HG03571 (cell line): ENCODE results near the gene OLFM1.

Experiments used
- ATAC-seq: cut with Tn5 transposase; IDR thresholded peaks from one replicate; pipeline ENCODE4 v1.9.1; 2021; ENCODE audit not compliant: unreplicated experiment

The OLFM1 gene

GRCh38 chr9:135130207-135130976, 42.9 kb downstream of the OLFM1 start:
- no peak for ATAC-seq

GRCh38 chr9:135131488-135131887, 44.0 kb downstream of the OLFM1 start:
- no peak for ATAC-seq

DNA sequence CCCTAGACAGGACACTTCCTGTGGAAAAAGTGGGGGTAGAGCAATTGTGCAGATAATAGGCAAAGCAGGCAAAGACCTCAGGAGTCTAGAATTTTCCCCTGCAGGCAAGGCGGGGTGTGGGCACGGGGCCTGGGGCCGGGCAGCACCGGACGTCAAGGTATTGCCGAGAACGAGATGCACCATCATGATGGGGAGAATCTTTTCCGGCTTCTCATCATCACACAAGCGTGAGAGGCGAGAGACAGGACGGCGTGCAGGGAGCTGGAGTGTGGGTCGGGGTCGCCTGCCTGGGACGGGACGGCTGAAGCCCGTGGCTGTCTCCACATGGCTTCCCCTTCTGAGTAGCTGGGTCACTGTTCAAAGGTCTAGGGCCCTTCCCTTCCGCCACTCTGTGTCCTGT, 44.5 kb downstream of the OLFM1 start:
- no peak for ATAC-seq

GRCh38 chr9:135134268-135135022, 47.0 kb downstream of the OLFM1 start:
- ATAC-seq = no peak

- no peak for ATAC-seq
These were observed 47.9 kb downstream of the OLFM1 start for GRCh38 chr9:135135171-135135928.

DNA sequence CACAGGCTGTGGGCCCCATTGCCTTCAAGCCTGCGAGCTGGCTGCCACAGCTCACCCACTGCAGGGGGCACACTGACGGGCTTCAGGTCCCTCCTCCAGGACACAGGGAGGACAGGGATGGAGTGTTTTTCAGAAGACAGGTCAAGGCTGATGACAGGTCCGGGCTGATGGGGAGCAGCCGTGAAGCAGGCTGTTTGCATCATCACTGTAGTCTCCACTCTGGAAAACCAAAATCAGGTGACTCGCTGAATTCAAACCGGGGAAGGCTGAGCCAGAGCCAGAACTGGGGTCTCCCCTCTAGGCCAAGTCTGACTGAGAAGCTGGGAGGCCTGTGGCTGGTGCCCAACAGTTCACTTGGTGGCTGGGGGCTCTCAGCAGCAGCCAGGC, 48.5 kb downstream of the OLFM1 start:
- ATAC-seq = no peak

- ATAC-seq = no peak
These were observed 49.0 kb downstream of the OLFM1 start for GRCh38 chr9:135136481-135136880.

GRCh38 chr9:135136991-135137832, 49.7 kb downstream of the OLFM1 start:
- no peak for ATAC-seq

DNA sequence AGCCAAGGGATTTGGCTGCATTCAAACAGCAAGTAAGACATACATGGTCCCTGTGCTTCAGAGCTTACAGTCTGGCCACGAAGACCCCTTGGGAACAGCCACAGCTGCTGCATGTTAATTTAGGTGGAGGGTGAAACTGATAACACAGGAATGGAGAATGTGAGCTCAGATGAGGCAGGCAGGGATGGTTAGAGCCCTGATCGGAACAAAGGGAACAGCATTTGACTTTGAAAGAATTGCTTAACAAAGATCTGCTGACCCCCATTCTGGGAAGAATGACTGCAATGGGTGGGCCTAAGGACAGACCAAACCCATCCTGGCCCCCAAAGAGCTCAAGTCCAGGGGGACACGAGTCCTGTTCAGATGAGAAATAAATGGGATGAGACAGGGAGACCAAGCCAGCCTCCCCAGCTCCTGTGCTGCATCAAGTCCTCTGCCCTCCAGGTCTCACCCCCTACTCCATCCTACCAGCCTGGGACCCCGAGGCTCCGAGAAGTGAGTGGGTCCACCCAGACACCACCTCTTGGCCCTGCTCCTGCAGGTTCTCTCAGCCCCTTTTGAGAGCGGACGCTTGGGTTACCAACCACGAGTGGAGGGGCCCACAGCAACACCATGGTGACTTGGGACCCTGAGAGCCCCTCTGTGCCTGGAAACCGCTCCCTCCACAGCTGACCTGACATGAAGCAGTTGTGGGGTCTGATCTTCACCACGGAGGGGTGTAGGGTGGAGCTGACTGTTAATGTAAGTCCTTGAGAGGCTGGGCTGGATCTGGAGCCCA, 50.8 kb downstream of the OLFM1 start:
- ATAC-seq = no peak

GRCh38 chr9:135139366-135139959, 52.0 kb downstream of the OLFM1 start:
- no peak for ATAC-seq

DNA sequence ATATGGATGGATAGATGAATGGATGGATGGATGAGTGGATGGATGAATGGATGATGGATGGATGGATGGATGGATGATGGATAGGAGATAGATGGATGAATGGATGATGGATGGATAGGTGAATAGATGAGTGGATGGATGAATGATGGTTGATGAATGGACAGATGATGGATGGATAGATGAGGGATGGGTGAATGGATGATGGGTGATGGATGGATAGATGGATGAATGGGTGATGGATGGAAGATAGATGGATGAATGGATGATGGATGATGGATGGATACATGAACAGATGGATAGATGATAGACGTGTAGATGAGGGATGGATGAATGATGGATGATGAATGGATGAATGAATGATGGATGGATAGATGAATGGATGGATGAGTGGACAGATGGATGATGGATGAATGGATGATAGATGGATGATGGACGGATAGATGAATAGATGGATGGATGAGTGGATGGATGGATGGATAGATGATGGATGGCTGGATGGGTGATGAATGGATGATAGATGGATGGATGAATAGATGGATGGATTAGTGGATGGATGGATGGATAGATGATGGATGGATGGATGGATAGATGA, 53.8 kb downstream of the OLFM1 start:
- ATAC-seq = no peak

GRCh38 chr9:135144581-135145170, 57.2 kb downstream of the OLFM1 start:
- ATAC-seq = no peak

DNA sequence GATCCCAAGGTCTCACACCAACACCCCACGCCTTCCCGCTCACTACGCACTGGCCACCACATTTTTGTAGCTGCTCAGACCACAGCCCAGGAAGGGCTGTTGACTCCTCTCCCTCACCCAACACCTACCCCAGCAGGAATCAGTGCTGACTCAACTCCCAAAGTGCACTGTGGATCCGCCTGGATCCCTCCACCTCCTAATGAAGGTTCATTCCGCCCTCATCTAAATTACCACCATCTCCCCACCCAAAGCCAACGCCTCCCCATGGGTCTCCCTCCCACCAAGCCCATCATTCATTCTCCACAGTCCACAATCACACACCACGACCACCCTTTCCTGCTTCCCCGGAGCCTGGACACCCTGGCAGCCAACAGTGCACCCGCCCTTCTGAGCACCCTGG, 57.8 kb downstream of the OLFM1 start:
- no peak for ATAC-seq

DNA sequence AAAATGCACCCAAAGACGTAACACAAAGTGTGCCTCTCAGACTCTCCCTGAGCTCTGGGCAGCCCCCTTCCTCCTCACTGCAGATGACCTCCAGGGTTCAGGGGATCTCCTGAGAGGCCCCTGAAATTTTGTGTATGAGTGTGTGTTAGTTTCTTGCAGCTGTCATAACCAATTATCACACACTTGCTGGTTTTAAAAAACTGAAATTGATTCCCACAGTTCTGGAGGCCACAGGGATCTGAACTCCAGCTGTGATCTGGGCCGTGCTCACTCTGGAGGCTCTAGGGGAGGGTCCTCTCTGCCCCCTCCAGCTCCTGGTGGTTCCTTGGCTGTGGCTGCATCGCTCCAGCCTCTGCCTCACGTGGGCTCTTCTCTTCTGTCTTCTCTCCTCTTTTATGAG, 58.8 kb downstream of the OLFM1 start:
- ATAC-seq = no peak

DNA sequence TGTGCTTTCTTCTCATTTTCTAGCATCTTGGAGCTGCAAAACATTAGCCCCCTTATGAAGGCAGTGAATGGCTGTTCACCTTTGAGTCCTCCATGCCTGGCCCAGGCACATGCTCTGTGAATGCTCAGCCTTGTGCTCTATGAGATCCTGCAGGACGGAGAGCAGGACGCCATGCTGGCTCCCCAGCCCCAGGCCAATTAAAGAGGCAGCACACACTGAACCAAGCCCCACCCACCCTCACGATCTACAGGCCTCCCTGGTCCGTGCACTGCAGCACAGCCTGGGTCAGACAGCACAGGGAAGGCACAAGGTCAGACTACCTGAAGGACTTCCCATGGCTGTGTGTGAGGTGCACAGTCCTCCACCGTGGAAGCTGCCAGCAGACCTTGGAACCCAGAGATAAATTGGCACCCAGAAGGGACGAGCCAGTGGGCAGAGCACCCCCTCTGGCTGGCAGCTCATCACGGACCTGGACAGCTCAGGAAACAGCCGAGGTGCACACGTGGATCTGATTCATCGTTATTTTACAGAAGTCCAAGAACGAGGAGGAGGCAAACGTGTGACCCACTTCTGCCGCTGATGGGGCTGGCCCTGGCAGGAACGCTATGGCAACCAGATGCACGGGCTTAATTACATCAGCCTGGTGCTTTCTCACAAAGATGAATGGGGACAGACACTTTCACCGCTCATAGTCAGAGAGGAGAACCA, 59.5 kb downstream of the OLFM1 start:
- no peak for ATAC-seq

GRCh38 chr9:135147474-135147805, 60.0 kb downstream of the OLFM1 start:
- no peak for ATAC-seq

DNA sequence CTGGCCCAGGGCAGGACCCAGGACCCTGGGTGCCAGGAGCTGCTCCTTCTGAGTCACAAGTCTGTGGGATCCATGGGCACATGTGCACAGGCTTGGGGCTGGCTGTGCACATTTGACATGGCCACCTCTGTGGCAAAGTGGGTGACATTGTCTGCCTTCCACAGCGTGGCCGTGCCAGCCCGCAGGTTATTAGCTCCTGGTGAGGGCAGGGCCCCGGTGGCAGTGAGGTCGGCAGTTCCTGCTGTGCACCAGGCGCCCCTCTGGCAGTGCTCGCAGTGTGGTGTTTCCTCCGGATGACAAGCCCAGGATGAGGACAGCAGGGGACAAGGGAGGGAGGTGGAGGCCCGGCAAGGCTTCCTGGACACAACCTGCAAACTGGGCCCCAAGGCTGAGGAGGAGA, 60.5 kb downstream of the OLFM1 start:
- ATAC-seq = no peak

GRCh38 chr9:135148386-135148785, 60.9 kb downstream of the OLFM1 start:
- no peak for ATAC-seq
